ENCODE results near the gene SCYL3. TPM values are rescaled to one million over a fixed set of nuclear protein-coding genes. Genes with fewer than 3 reads are reported as not detected.

Gene SCYL3
- total RNA-seq, 4 donors from 2014 or later, result 6.2 to 14.3 (median 12.8) TPM

DNA sequence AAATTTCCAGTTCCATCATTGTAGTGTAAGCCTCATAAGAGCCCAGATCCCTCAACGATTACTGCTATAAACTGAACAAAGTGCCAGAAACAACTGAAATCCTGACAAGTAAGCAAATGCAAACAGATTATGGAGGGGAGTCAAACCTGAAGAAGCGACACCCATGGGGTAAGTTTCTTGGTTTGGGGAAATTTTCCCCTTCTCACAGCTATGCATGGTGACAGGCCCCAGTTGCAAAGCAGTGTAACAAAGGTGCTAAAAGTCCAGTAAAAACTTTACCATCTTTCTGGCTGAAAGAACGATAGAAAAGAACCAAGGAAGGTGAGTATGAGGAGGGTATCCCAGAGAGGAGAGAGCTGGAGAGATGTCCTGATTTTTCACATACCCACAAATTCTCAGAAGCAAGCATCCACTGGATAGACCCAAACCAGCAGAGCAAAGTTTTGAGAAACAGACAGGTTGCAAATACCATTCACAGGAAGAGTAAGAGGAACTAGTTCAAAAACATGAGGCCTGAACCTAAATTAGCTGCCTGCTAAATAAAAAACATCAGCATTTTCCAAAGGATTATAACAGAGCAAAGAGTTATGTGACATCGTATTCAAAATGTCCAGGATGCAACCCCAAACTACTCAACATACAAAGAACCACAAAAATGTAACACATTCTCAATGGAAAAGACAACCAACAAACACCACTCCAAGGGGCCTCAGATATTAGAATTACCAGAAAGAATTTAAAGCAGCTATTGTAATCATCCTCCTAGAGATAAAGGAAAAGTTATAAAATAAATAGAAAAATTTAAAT, 14.5 kb downstream of the SCYL3 start:
- intact Hi-C loops (cut with DNase I; ENCODE audit: low total_unique reads) (no loop called here), in situ Hi-C loops (cut with MboI; ENCODE audit: low sequenced_read_pairs in 4 of 4) (no loop called here)
- no peak overlapping the region for H3K27ac ChIP-seq
- no peak overlapping the region for H3K4me3 ChIP-seq
- H3K36me3 ChIP-seq, result peaks cover 0 to 39% of the 10 kb centered on the region in 2 donors
- no peaks in the 10 kb centered on the region for H3K4me1 ChIP-seq
- H3K27me3 ChIP-seq, result no peaks in the 10 kb centered on the region
- TF ChIP-seq, protein P1, sequence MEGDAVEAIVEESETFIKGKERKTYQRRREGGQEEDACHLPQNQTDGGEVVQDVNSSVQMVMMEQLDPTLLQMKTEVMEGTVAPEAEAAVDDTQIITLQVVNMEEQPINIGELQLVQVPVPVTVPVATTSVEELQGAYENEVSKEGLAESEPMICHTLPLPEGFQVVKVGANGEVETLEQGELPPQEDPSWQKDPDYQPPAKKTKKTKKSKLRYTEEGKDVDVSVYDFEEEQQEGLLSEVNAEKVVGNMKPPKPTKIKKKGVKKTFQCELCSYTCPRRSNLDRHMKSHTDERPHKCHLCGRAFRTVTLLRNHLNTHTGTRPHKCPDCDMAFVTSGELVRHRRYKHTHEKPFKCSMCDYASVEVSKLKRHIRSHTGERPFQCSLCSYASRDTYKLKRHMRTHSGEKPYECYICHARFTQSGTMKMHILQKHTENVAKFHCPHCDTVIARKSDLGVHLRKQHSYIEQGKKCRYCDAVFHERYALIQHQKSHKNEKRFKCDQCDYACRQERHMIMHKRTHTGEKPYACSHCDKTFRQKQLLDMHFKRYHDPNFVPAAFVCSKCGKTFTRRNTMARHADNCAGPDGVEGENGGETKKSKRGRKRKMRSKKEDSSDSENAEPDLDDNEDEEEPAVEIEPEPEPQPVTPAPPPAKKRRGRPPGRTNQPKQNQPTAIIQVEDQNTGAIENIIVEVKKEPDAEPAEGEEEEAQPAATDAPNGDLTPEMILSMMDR (IDR thresholded peaks at IDR 0.05 in 4 of 5, conservative IDR thresholded peaks at IDR 0.05 in 1 of 5), result no peak
- TF ChIP-seq POLR2A (IDR thresholded peaks at IDR 0.05), result no peak
- ATAC-seq (no peak), DNase-seq (no peak)
- H3K9me3 ChIP-seq, result no peaks in the 10 kb centered on the region

DNA sequence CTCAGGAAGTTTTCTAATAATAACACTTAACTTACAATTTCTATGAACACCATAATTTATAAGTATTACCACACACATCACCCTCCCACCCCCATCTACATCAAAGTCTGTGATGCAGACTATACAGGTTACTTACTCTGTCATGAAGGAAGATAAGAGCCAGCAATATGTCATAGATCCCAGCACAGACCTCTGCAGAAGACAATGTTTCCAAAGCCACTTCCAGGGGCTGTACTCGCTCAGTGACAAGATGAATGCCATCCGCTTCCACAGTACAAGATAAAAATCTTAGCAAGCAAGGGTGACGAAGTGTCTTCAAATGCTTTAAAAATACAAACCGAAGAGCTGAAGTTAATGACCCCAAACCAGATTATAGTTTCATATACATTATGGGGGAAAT, 15.2 kb downstream of the SCYL3 start:
- ATAC-seq (no peak), DNase-seq (no peak)
- H3K4me3 ChIP-seq, result no peak overlapping the region
- no peak overlapping the region for H3K27ac ChIP-seq
- H3K9me3 ChIP-seq, result no peaks in the 10 kb centered on the region
- H3K27me3 ChIP-seq, result no peaks in the 10 kb centered on the region
- intact Hi-C loops (cut with DNase I; ENCODE audit: low total_unique reads) (no loop called here), in situ Hi-C loops (cut with MboI; ENCODE audit: low sequenced_read_pairs in 4 of 4) (no loop called here)
- no peaks in the 10 kb centered on the region for H3K4me1 ChIP-seq
- TF ChIP-seq POLR2A (IDR thresholded peaks at IDR 0.05), result no peak
- TF ChIP-seq, protein P1 (IDR thresholded peaks at IDR 0.05 in 4 of 5, conservative IDR thresholded peaks at IDR 0.05 in 1 of 5), result no peak
- H3K36me3 ChIP-seq, result peaks cover 0 to 47% of the 10 kb centered on the region in 2 donors

DNA sequence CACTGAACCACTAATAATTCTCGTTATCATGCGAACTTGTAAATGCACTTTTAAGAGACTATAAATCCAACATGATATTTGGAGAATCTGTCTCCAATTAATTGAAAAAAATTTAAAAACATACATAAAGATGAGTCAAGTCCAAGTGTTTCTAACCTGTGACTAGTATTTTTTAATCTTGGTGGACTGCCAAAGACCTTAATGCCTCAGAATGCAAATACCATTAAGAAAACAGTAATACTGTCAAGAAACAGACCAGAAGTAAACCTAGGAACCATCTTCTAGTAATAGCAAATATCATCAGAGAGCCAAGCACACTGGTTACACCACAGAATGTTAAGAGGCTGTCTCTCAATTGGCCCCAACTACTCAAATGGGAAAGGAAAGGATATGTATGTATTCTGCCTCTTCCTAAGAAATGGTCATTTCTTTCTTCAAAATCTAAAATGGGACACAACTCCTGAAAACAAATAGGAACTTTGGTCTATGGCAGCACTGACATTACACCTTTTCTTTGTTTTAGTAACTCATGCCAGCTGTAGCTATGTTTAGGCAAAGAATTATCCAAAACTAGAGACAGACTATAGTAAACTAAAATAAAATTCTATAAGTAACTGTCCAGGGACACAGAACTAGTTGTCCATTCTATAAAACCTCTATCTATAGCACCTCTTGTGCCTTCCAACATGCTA, 15.8 kb downstream of the SCYL3 start:
- Histone ChIP-seq H3K4me1 (no peaks in the 10 kb centered on the region), H3K4me3 (no peak overlapping the region), H3K27ac (no peak overlapping the region), H3K27me3 (no peaks in the 10 kb centered on the region), H3K9me3 (no peaks in the 10 kb centered on the region), H3K36me3 (peaks cover 0 to 49% of the 10 kb centered on the region in 2 donors)
- in situ Hi-C loops (cut with MboI; ENCODE audit: low sequenced_read_pairs in 4 of 4), result no loop called here
- intact Hi-C loops (cut with DNase I; ENCODE audit: low total_unique reads), result no loop called here
- TF ChIP-seq, protein P1 (IDR thresholded peaks at IDR 0.05 in 4 of 5, conservative IDR thresholded peaks at IDR 0.05 in 1 of 5), result no peak
- no peak for TF ChIP-seq POLR2A (IDR thresholded peaks at IDR 0.05)
- no peak for DNase-seq
- no peak for ATAC-seq

DNA sequence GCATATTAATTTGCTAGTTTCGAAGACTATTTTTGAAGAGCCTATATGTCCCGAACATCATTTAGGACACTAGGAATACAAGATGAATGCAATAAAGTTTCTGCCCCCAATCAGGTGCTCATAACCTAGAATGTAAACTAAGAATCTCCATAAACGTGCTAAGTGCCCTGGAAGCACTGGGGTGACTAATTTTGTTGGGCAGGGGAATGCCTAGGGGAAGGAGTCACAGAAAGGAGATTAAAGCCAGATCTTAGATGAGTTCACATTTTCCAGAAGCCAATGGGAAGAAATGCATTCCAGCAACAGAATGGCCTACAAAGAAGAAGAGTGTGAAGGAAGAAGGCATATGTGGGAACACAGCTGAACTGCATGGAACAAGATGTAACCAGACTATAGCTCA, 19.5 kb downstream of the SCYL3 start:
- DNase-seq, result no peak
- Histone ChIP-seq H3K4me1 (no peaks in the 10 kb centered on the region), H3K36me3 (peaks cover 4 to 71% of the 10 kb centered on the region in 2 donors), H3K27ac (no peak overlapping the region), H3K9me3 (no peaks in the 10 kb centered on the region), H3K4me3 (no peak overlapping the region), H3K27me3 (no peaks in the 10 kb centered on the region)
- intact Hi-C loops (cut with DNase I; ENCODE audit: low total_unique reads), result no loop called here
- TF ChIP-seq, protein P1 (IDR thresholded peaks at IDR 0.05 in 4 of 5, conservative IDR thresholded peaks at IDR 0.05 in 1 of 5), result no peak
- no peak for TF ChIP-seq POLR2A (IDR thresholded peaks at IDR 0.05)
- in situ Hi-C loops (cut with MboI; ENCODE audit: low sequenced_read_pairs in 4 of 4), result no loop called here
- ATAC-seq, result no peak
